SK-N-SH (cell line): ENCODE data around the gene MPDZ. TPM values are rescaled to one million over a fixed set of nuclear protein-coding genes. Genes with fewer than 3 reads are reported as not detected.

Source experiments
- CTCF ChIA-PET: fragments of 300-600, 350-600 bp; formaldehyde crosslinking; extraction: SDS; loops from one replicate; lab custom pipeline; 2021; lab: Yijun Ruan, JAX
- POLR2A ChIA-PET: fragments of 350-600 bp; sonication (Branson Sonifier 250); formaldehyde crosslinking; extraction: SDS; loops from one replicate; lab custom pipeline; 2020; ENCODE audit warnings: antibody characterized with exemption, inconsistent platforms; lab: Yijun Ruan, JAX
- DNase-seq: peaks from one replicate; pipeline ENCODE4 v3.0.0; 2012
- H2AFZ ChIP-seq: fragments of 200-600 bp; sonication (generic); 2 replicates; pipeline ENCODE4 v1.8.1; 2016; ENCODE audit warnings: antibody characterized with exemption, mild to moderate bottlenecking, low read depth
- H3F3A ChIP-seq: fragments of 200-600 bp; sonication (generic); replicated peaks from 2 replicates; pipeline ENCODE3; 2016; ENCODE audit warnings: antibody characterized with exemption, mild to moderate bottlenecking; ENCODE audit not compliant: insufficient read depth
- H3K27ac ChIP-seq, 2 experiments: fragments of 200-500 bp in 1 of 2; fragments of 200-600 bp in 1 of 2; sonication (Bioruptor generic) in 1 of 2; sonication (generic), shearing (Covaris generic) in 1 of 2; 2 replicates each; pipeline versions ENCODE4 v1.5.1 to v1.6.1; 2014 to 2016; ENCODE audit warnings: low read depth in 2 of 2, inconsistent platforms in 1 of 2, low read length in 1 of 2, mild to moderate bottlenecking in 1 of 2, mixed read lengths in 1 of 2
- H3K27me3 ChIP-seq: fragments of 200-600 bp; sonication (generic), shearing (Covaris generic); 2 replicates; pipeline ENCODE4 v1.6.1; 2016; ENCODE audit warnings: mixed run types; ENCODE audit not compliant: insufficient read depth
- H3K36me3 ChIP-seq, 2 experiments: fragments of 200-500 bp in 1 of 2; fragments of 200-600 bp in 1 of 2; sonication (Bioruptor generic) in 1 of 2; sonication (generic) in 1 of 2; replicated peaks in 1 of 2; 2 replicates each; pipeline versions ENCODE3 to v1.5.1; 2014 to 2016; ENCODE audit warnings: low read length in 1 of 2, mild to moderate bottlenecking in 1 of 2; ENCODE audit not compliant: insufficient read depth in 2 of 2, control insufficient read depth in 1 of 2
- H3K4me1 ChIP-seq, 2 experiments: fragments of 200-500 bp in 1 of 2; fragments of 200-600 bp in 1 of 2; sonication (Bioruptor generic) in 1 of 2; sonication (generic), shearing (Covaris generic) in 1 of 2; 2 replicates each; pipeline versions ENCODE4 v1.5.1 to v1.6.1; 2014 to 2016; ENCODE audit warnings: low read depth in 1 of 2, low read length in 1 of 2, mixed run types in 1 of 2; ENCODE audit not compliant: insufficient read depth in 2 of 2, control insufficient read depth in 1 of 2
- H3K4me2 ChIP-seq: fragments of 200-600 bp; sonication (generic), shearing (Covaris generic); 2 replicates; pipeline ENCODE4 v1.6.1; 2017; ENCODE audit warnings: mixed run types
- H3K4me3 ChIP-seq, 2 experiments: fragments of 200-500 bp in 1 of 2; fragments of 200-600 bp in 1 of 2; sonication (Bioruptor generic) in 1 of 2; sonication (generic), shearing (Covaris generic) in 1 of 2; 2 replicates each; pipeline versions ENCODE4 v1.5.1 to v1.8.1; 2014 to 2016; ENCODE audit warnings: low read depth in 2 of 2, inconsistent platforms in 1 of 2, low read length in 1 of 2, mild to moderate bottlenecking in 1 of 2, mixed read lengths in 1 of 2, moderate library complexity in 1 of 2
- H3K79me2 ChIP-seq: fragments of 200-600 bp; sonication (generic); 2 replicates; pipeline ENCODE4 v1.8.1; 2017; ENCODE audit warnings: mild to moderate bottlenecking; ENCODE audit not compliant: insufficient read depth
- H3K9ac ChIP-seq: fragments of 200-600 bp; sonication (generic); 2 replicates; pipeline ENCODE4 v1.6.1; 2017; ENCODE audit warnings: mixed run types
- H3K9me2 ChIP-seq: fragments of 200-600 bp; sonication (generic); 2 replicates; pipeline ENCODE4 v1.6.1; 2017; ENCODE audit warnings: mixed run types
- H3K9me3 ChIP-seq: fragments of 200-600 bp; sonication (generic); 2 replicates; pipeline ENCODE4 v1.6.1; 2017; ENCODE audit warnings: mixed run types, mild to moderate bottlenecking, moderate library complexity
- H4K20me1 ChIP-seq: fragments of 200-600 bp; sonication (generic); 2 replicates; pipeline ENCODE4 v1.6.1; 2017; ENCODE audit warnings: mild to moderate bottlenecking, mixed run types; ENCODE audit not compliant: insufficient read depth
- ELF1 ChIP-seq: IDR thresholded peaks from 2 replicates; pipeline ENCODE4 v1.4.0; 2012
- FOSL2 ChIP-seq: IDR thresholded peaks from 2 replicates; pipeline ENCODE4 v1.4.0; 2012; ENCODE audit warnings: low read depth, mild to moderate bottlenecking, moderate library complexity, borderline replicate concordance
- GABPA ChIP-seq: IDR thresholded peaks from 2 replicates; pipeline ENCODE4 v1.4.0; 2012; ENCODE audit warnings: low read depth, mild to moderate bottlenecking
- GATA2 ChIP-seq: sonication (generic); formaldehyde crosslinking; IDR thresholded peaks from 2 replicates; pipeline ENCODE4 v1.5.0; 2020; ENCODE audit warnings: mild to moderate bottlenecking, missing genetic modification reagents
- MEF2A ChIP-seq: IDR thresholded peaks from 2 replicates; pipeline ENCODE4 v1.4.0; 2012; ENCODE audit warnings: low read depth, borderline replicate concordance
- MXI1 ChIP-seq: IDR thresholded peaks from 2 replicates; pipeline ENCODE4 v1.6.1; 2012; ENCODE audit warnings: mild to moderate bottlenecking, low read depth, low read length, improper control_type of control experiment
- NFIC ChIP-seq: IDR thresholded peaks from 2 replicates; pipeline ENCODE4 v1.4.0; 2012; ENCODE audit warnings: borderline replicate concordance
- RCOR1 ChIP-seq: fragments of 150-350 bp; IDR thresholded peaks from 2 replicates; pipeline ENCODE4 v1.6.1; 2017; ENCODE audit warnings: antibody characterized with exemption, low read length
- SMC3 ChIP-seq: IDR thresholded peaks from 2 replicates; pipeline ENCODE4 v1.6.1; 2012; ENCODE audit warnings: low read depth, low read length, improper control_type of control experiment
- TAF1 ChIP-seq: IDR thresholded peaks from 2 replicates; pipeline ENCODE4 v1.6.1; 2012; ENCODE audit warnings: low read depth, mild to moderate bottlenecking, low read length, moderate library complexity, borderline replicate concordance
- TCF12 ChIP-seq: IDR thresholded peaks from 2 replicates; pipeline ENCODE4 v1.4.0; 2012
- ZBTB33 ChIP-seq: IDR thresholded peaks from 2 replicates; pipeline ENCODE4 v1.4.0; 2012; ENCODE audit warnings: low read depth, borderline replicate concordance
- polyA plus RNA-seq, 3 experiments: library from polyadenylated mRNA; depleted of rRNA; stranded (reverse); fragments of >200 nt; gene quantifications; 2 replicates each; pipeline ENCODE4 v1.2.3, GENCODE V29; 2012
- TF ChIP-seq, protein P1 (sequence below): fragments of 200-600 bp; sonication (generic); IDR thresholded peaks from 2 replicates; pipeline ENCODE4 v1.6.1; 2017; ENCODE audit warnings: antibody characterized with exemption, mild to moderate bottlenecking, moderate library complexity

The MPDZ gene
- polyA plus RNA-seq, 1 of the 3 experiments (the other 2 are of a cell fraction), result 20.5 TPM

- Histone ChIP-seq H3K9ac (no peak overlapping the region), H3K79me2 (no peaks in the 10 kb centered on the region), H3K27ac (no peak overlapping the region), H3K9me3 (no peaks in the 10 kb centered on the region), H3F3A (no peaks in the 10 kb centered on the region), H3K9me2 (no peaks in the 10 kb centered on the region), H2AFZ (no peak overlapping the region), H3K27me3 (no peaks in the 10 kb centered on the region), H3K36me3 (no peaks in the 10 kb centered on the region), H3K4me3 (no peak overlapping the region), H3K4me2 (no peak overlapping the region), H3K4me1 (no peaks in the 10 kb centered on the region), H4K20me1 (no peaks in the 10 kb centered on the region)
- no peak for DNase-seq
- TF ChIP-seq NFIC (no peak), GABPA (no peak), FOSL2 (no peak), SMC3 (no peak), MXI1 (no peak), TAF1 (no peak), MEF2A (no peak), ZBTB33 (no peak), RCOR1 (no peak), ELF1 (no peak), TCF12 (no peak), GATA2 (CRISPR knock-in tag) (no peak)
- TF ChIP-seq, protein P1, sequence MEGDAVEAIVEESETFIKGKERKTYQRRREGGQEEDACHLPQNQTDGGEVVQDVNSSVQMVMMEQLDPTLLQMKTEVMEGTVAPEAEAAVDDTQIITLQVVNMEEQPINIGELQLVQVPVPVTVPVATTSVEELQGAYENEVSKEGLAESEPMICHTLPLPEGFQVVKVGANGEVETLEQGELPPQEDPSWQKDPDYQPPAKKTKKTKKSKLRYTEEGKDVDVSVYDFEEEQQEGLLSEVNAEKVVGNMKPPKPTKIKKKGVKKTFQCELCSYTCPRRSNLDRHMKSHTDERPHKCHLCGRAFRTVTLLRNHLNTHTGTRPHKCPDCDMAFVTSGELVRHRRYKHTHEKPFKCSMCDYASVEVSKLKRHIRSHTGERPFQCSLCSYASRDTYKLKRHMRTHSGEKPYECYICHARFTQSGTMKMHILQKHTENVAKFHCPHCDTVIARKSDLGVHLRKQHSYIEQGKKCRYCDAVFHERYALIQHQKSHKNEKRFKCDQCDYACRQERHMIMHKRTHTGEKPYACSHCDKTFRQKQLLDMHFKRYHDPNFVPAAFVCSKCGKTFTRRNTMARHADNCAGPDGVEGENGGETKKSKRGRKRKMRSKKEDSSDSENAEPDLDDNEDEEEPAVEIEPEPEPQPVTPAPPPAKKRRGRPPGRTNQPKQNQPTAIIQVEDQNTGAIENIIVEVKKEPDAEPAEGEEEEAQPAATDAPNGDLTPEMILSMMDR, result no peak
- CTCF ChIA-PET, result interaction anchor here (1.0 to 2.8 kb wide), 4 partner anchors 12 to 1576 kb away, joined by 3 to 33 read pairs (median 4); no protein-coding TSS in a partner anchor
- POLR2A ChIA-PET, result no interaction called here
These were observed 202.9 kb downstream of the MPDZ start for GRCh38 chr9:13076616-13077015.

GRCh38 chr9:13071921-13072320, 207.6 kb downstream of the MPDZ start:
- ChIA-PET POLR2A (no interaction called here), CTCF (interaction anchor here (0.6 to 3.1 kb wide), 2 partner anchors 17 to 57 kb away, joined by 3 to 15 read pairs; no protein-coding TSS in a partner anchor)
- no peaks in the 10 kb centered on the region; a peak in 1 of 4 replicates for H3K4me1 ChIP-seq

More at GRCh38 chr9:13071921-13072320, 207.6 kb downstream of the MPDZ start:
- no peaks in the 10 kb centered on the region for H3F3A ChIP-seq
- no peaks in the 10 kb centered on the region for H3K36me3 ChIP-seq
- TF ChIP-seq SMC3, result no peak
- no peak for DNase-seq
- no peaks in the 10 kb centered on the region for H3K9me2 ChIP-seq
- no peaks in the 10 kb centered on the region for H4K20me1 ChIP-seq
- no peaks in the 10 kb centered on the region for H3K79me2 ChIP-seq
- no peak overlapping the region for H3K4me3 ChIP-seq
- no peak overlapping the region for H3K27ac ChIP-seq
- H2AFZ ChIP-seq, result no peak overlapping the region
- peaks cover 4% of the 10 kb centered on the region; the same call in 1 of the 2 replicates for H3K9me3 ChIP-seq
- no peak overlapping the region for H3K4me2 ChIP-seq
- H3K27me3 ChIP-seq, result no peaks in the 10 kb centered on the region
- H3K9ac ChIP-seq, result no peak overlapping the region
